ENCODE data around the gene ADIPOR2.
"Not testable (repeated sequence)": the region's sequence is repeated elsewhere in the genome, so short reads cannot be mapped to it uniquely, and the experiment has no call there.

The ADIPOR2 gene

DNA sequence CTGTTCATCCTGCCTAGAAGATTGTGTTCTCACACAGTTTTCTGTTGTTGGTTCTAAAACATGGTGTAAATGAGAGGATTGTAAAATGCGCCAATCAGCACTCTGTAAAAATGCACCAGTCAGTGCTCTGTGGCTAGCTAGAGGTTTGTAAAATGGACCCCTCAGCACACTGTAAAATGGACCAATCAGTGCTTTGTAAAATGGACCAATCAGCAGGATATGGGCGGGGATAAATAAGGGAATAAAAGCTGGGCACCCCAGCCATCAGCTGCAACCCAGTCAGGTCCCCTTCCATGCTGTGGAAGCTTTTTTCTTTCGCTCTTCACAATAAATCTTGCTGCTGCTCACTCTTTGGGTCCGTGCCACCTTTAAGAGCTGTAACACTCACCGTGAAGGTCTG, 19.1 kb downstream of the ADIPOR2 start:
- not testable (repeated sequence) for H3K9me3 ChIP-seq (ENCODE audit: control insufficient read depth, low read length); H3K4me3 ChIP-seq (ENCODE audit: insufficient read depth in 1 of 2, low read depth in 1 of 2, low read length in 2 of 2); H3K23ac ChIP-seq (ENCODE audit: low read length in 2 of 2); H3K9ac ChIP-seq (ENCODE audit: low read length); H3K27ac ChIP-seq (ENCODE audit: low read length, poor library complexity, severe bottlenecking); H2BK120ac ChIP-seq (ENCODE audit: low read depth, low read length); DNase-seq; H3K36me3 ChIP-seq (ENCODE audit: control insufficient read depth in 1 of 2, insufficient read depth in 2 of 2, low read depth in 1 of 2, low read length in 2 of 2); H2BK5ac ChIP-seq (ENCODE audit: low read depth, low read length, poor library complexity, severe bottlenecking); H3K14ac ChIP-seq (ENCODE audit: low read length in 2 of 2); H2AFZ ChIP-seq (ENCODE audit: low read depth, low read length); H3K4me2 ChIP-seq (ENCODE audit: low read length, poor library complexity, severe bottlenecking); H3K18ac ChIP-seq (ENCODE audit: low read depth in 1 of 2, low read length in 2 of 2); H2AK5ac ChIP-seq (ENCODE audit: low read length, severe bottlenecking); H4K8ac ChIP-seq (ENCODE audit: low read length); H3K27me3 ChIP-seq (ENCODE audit: control insufficient read depth in 1 of 2, insufficient read depth in 1 of 2, low read length in 2 of 2); H4K91ac ChIP-seq (ENCODE audit: low read length); H2BK15ac ChIP-seq (ENCODE audit: low read depth, poor library complexity, severe bottlenecking); H3K4me1 ChIP-seq (ENCODE audit: control insufficient read depth, insufficient read depth, low read depth, low read length); H2BK12ac ChIP-seq (ENCODE audit: low read length in 2 of 2); H3K4ac ChIP-seq (ENCODE audit: low read depth in 1 of 2, low read length in 2 of 2)
- peaks cover 16% of the 10 kb centered on the region for H3K79me1 ChIP-seq (replicated peaks; ENCODE audit: low read length, poor library complexity, severe bottlenecking)
- WGBS = 98% methylated on average over 5 of the region's 5 CpGs

DNA sequence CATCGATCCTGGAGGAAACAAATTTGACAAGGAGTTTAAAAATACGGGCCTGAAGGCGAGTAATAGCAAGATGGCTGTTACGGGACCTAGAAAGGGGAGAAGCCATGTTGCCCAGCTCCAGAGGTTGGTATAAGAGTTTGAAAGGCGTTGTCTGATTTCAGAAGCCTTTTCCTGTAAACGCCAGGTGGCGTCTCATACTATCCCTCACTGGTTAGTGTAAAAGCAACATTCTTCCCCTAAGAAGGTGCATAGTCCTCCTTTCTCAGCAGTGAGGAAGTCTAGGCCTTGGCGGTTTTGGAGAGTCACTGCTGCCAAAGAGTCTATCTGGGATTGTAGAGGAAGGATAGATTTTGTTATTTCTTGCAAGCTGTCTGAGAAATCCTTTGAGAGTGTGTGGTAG, 20.0 kb downstream of the ADIPOR2 start:
- H3K14ac ChIP-seq (ENCODE audit: low read length in 2 of 2); H3K9ac ChIP-seq (ENCODE audit: low read length); H3K27ac ChIP-seq (ENCODE audit: low read length, poor library complexity, severe bottlenecking); H2AK5ac ChIP-seq (ENCODE audit: low read length, severe bottlenecking); H4K8ac ChIP-seq (ENCODE audit: low read length); H3K4me1 ChIP-seq (ENCODE audit: control insufficient read depth, insufficient read depth, low read depth, low read length); H3K18ac ChIP-seq (ENCODE audit: low read depth in 1 of 2, low read length in 2 of 2); H4K91ac ChIP-seq (ENCODE audit: low read length); H3K4me2 ChIP-seq (ENCODE audit: low read length, poor library complexity, severe bottlenecking); H2BK120ac ChIP-seq (ENCODE audit: low read depth, low read length); H2BK15ac ChIP-seq (ENCODE audit: low read depth, poor library complexity, severe bottlenecking); H3K36me3 ChIP-seq (ENCODE audit: control insufficient read depth in 1 of 2, insufficient read depth in 2 of 2, low read depth in 1 of 2, low read length in 2 of 2); H2AFZ ChIP-seq (ENCODE audit: low read depth, low read length); H3K27me3 ChIP-seq (ENCODE audit: control insufficient read depth in 1 of 2, insufficient read depth in 1 of 2, low read length in 2 of 2); H2BK12ac ChIP-seq (ENCODE audit: low read length in 2 of 2); H3K9me3 ChIP-seq (ENCODE audit: control insufficient read depth, low read length); H2BK5ac ChIP-seq (ENCODE audit: low read depth, low read length, poor library complexity, severe bottlenecking); DNase-seq; H3K4ac ChIP-seq (ENCODE audit: low read depth in 1 of 2, low read length in 2 of 2); H3K23ac ChIP-seq (ENCODE audit: low read length in 2 of 2); H3K4me3 ChIP-seq (ENCODE audit: insufficient read depth in 1 of 2, low read depth in 1 of 2, low read length in 2 of 2): not testable (repeated sequence)
- WGBS = 97% methylated on average over 6 of the region's 8 CpGs
- H3K79me1 ChIP-seq (replicated peaks; ENCODE audit: low read length, poor library complexity, severe bottlenecking) = peaks cover 20% of the 10 kb centered on the region

DNA sequence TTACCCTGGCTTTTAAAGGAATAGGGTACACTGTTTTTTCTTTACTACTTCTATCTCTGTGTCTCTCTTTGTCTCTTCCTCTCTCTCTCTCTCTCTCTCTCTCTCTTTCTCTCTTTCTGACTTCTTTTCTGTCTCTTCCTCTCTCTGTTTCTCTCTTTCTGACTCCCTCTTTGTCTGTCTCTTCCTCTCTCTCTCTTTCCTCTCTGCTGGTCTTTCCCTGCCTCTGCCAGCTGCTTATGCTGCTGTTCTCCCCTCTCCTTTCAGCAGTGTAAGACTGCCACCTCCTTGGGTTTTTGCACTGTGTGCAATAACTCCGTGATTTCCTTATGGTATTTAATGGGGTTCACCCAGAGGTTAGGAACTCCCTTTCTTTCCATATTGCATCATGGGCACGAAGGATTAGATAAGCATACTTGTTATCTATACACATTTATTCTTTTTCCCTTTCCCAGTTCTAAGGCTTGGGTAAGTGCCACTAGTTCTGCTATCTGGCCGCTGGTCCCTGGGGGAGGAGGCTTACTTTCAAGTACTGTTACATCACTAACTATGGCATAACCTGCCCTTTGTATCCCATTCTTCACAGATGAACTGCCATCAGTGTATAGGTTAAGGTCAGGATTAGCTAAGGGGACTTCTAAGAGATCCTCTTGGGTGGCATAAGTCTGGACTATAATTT, 20.8 kb downstream of the ADIPOR2 start:
- not testable (repeated sequence) for H4K8ac ChIP-seq (ENCODE audit: low read length); H2AFZ ChIP-seq (ENCODE audit: low read depth, low read length); H3K27ac ChIP-seq (ENCODE audit: low read length, poor library complexity, severe bottlenecking); H3K4me2 ChIP-seq (ENCODE audit: low read length, poor library complexity, severe bottlenecking); H3K27me3 ChIP-seq (ENCODE audit: control insufficient read depth in 1 of 2, insufficient read depth in 1 of 2, low read length in 2 of 2); H2AK5ac ChIP-seq (ENCODE audit: low read length, severe bottlenecking); H2BK5ac ChIP-seq (ENCODE audit: low read depth, low read length, poor library complexity, severe bottlenecking); H3K4ac ChIP-seq (ENCODE audit: low read depth in 1 of 2, low read length in 2 of 2); H3K4me3 ChIP-seq (ENCODE audit: insufficient read depth in 1 of 2, low read depth in 1 of 2, low read length in 2 of 2); H3K9me3 ChIP-seq (ENCODE audit: control insufficient read depth, low read length); H3K36me3 ChIP-seq (ENCODE audit: control insufficient read depth in 1 of 2, insufficient read depth in 2 of 2, low read depth in 1 of 2, low read length in 2 of 2); H4K91ac ChIP-seq (ENCODE audit: low read length); H2BK15ac ChIP-seq (ENCODE audit: low read depth, poor library complexity, severe bottlenecking); H2BK120ac ChIP-seq (ENCODE audit: low read depth, low read length); H3K9ac ChIP-seq (ENCODE audit: low read length); H3K18ac ChIP-seq (ENCODE audit: low read depth in 1 of 2, low read length in 2 of 2); H3K4me1 ChIP-seq (ENCODE audit: control insufficient read depth, insufficient read depth, low read depth, low read length); H3K14ac ChIP-seq (ENCODE audit: low read length in 2 of 2); H3K23ac ChIP-seq (ENCODE audit: low read length in 2 of 2); H2BK12ac ChIP-seq (ENCODE audit: low read length in 2 of 2)
- peak; percentile 30 for DNase-seq
- H3K79me1 ChIP-seq (replicated peaks; ENCODE audit: low read length, poor library complexity, severe bottlenecking) = peaks cover 19% of the 10 kb centered on the region
- WGBS = 100% methylated on average over 3 of the region's 3 CpGs

DNA sequence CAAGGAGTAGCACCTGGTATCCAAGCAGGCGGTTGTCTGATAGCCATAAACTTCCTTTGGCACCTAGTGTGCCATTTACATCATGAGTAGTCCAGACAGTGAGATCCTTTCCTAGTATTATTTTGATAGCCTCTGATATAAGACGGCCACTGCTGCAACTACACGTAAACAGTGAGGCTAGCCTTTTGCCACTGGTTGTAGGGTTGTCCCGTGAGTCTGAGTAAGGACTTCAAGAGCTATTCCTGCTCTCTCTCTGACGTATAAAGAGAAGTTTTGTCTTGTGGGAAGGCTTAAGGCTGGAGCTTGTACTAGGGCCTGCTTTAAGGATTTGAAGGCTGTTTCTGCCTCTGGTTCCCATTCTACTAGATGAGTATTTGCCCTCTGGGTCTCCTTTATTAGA, 21.4 kb downstream of the ADIPOR2 start:
- not testable (repeated sequence) for H2BK12ac ChIP-seq (ENCODE audit: low read length in 2 of 2); H4K91ac ChIP-seq (ENCODE audit: low read length); H3K23ac ChIP-seq (ENCODE audit: low read length in 2 of 2); H3K27ac ChIP-seq (ENCODE audit: low read length, poor library complexity, severe bottlenecking); H3K9me3 ChIP-seq (ENCODE audit: control insufficient read depth, low read length); H3K27me3 ChIP-seq (ENCODE audit: control insufficient read depth in 1 of 2, insufficient read depth in 1 of 2, low read length in 2 of 2); H3K36me3 ChIP-seq (ENCODE audit: control insufficient read depth in 1 of 2, insufficient read depth in 2 of 2, low read depth in 1 of 2, low read length in 2 of 2); H3K4ac ChIP-seq (ENCODE audit: low read depth in 1 of 2, low read length in 2 of 2); H2BK5ac ChIP-seq (ENCODE audit: low read depth, low read length, poor library complexity, severe bottlenecking); H3K18ac ChIP-seq (ENCODE audit: low read depth in 1 of 2, low read length in 2 of 2); DNase-seq; H3K4me1 ChIP-seq (ENCODE audit: control insufficient read depth, insufficient read depth, low read depth, low read length); H2AK5ac ChIP-seq (ENCODE audit: low read length, severe bottlenecking); H3K14ac ChIP-seq (ENCODE audit: low read length in 2 of 2); H2AFZ ChIP-seq (ENCODE audit: low read depth, low read length); H3K4me3 ChIP-seq (ENCODE audit: insufficient read depth in 1 of 2, low read depth in 1 of 2, low read length in 2 of 2); H4K8ac ChIP-seq (ENCODE audit: low read length); H2BK15ac ChIP-seq (ENCODE audit: low read depth, poor library complexity, severe bottlenecking); H2BK120ac ChIP-seq (ENCODE audit: low read depth, low read length); H3K9ac ChIP-seq (ENCODE audit: low read length); H3K4me2 ChIP-seq (ENCODE audit: low read length, poor library complexity, severe bottlenecking)
- peaks cover 18% of the 10 kb centered on the region for H3K79me1 ChIP-seq (replicated peaks; ENCODE audit: low read length, poor library complexity, severe bottlenecking)
- WGBS = 98% methylated on average over 5 of the region's 5 CpGs

Data from mesenchymal stem cell (in vitro differentiated cells and primary cell).